SKM-1 treated with dmso at 0.1 percent for 144 hours (cell line): Measurements from ENCODE around the gene HMBS.
"Not testable (repeated sequence)": the region's sequence is repeated elsewhere in the genome, so short reads cannot be mapped to it uniquely, and the experiment has no call there.

ENCODE experiments used
- DNase-seq: peaks from one replicate; lab custom pipeline; 2025; ENCODE audit not compliant: unreplicated experiment; lab: John Stamatoyannopoulos, UW

The HMBS gene

DNA sequence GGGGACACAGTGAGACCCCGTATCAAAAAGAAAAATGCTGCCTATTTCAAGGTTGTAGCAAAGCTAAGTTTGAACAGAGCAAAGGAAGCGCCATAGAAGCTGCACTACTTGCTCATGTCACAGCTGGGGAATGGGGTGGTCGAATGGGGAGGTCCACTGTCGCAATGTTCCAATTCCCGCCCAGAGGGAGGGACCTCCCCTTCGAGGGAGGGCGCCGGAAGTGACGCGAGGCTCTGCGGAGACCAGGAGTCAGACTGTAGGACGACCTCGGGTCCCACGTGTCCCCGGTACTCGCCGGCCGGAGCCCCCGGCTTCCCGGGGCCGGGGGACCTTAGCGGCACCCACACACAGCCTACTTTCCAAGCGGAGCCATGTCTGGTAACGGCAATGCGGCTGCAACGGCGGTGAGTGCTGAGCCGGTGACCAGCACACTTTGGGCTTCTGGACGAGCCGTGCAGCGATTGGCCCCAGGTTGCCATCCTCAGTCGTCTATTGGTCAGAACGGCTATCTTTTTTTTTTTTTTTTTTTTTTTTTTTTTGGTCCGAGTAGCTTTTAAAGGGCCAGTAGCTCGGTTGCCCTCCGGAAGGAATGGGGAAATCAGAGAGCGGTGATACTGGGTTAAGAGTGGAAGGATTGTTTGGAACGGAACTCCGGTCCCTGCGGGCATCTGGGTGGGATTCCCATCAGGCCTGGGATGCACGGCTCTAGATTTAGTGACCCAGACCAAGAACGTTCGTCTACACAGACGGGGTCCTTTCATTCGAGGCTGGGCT, at the start of gene HMBS:
Gene HMBS (plus strand): TSS at position 219 of the 774 bp plus-strand sequence. CDS start 153 bp downstream, at position 372.
- peak; percentile 91 for DNase-seq

DNA sequence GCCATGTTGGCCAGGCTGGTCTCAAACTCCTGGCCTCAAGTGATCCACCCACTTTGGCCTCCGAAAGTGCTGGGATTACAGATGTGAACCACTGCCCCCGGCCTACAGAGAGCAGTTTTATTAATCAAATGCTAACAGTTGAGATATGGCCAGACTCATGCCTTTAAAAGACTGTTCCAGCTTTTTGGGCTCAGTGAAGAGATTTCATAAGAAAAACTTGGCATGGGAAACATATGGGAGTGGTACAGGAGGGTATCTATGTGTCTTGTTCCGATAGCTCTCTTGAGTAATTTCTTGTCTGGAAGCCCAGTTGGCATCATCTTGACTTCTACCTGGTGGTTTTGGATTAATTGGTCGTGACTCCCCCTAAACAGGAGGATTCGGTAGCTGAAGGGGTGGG, 45.8 kb upstream of the HMBS start:
- DNase-seq, result no peak

DNA sequence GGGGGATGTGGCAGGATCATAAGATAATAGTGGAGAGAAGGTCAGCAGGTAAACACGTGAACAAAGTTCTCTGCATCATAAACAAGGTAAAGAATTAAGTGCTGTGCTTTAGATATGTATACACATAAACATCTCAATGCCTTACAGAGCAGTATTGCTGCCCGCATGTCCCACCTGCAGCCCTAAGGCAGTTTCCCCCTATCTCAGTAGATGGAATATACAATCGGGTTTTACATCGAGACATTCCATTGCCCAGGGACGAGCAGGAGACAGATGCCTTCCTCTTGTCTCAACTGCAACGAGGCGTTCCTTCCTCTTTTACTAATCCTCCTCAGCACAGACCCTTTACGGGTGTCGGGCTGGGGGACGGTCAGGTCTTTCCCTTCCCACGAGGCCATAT, 45.2 kb upstream of the HMBS start:
- not testable (repeated sequence) for DNase-seq

DNA sequence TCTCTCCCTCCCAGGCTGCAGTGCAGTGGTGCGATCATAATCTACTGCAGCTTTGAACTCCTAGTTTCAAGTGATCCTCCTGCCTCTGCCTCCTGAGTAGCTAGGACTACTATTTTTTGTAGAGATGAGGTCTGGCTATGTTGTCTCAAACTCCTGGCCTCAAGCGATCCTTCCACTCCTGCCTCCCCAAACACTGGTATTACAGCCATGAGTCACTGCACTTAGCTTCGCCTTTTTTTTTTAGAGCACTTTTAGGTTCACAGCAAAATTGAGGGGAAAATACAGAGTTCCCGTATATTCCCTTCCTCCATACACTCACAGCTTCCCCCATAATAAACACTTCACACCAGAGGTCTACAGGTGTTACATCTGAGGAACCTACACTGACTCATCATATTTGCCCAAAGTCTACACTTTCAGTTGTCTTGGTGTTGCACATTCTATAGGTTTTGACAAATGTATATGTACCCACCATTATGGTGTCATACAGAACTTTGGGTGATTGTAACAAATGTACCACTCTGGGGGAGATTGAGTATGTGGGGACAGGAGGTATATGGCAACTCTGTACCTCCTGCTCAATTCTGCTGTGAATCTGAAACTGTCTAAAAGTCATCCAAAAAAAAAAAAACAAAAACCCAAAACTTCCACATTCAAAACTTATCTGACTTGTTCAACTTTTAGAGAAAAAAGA, 42.7 kb upstream of the HMBS start:
- no peak for DNase-seq

DNA sequence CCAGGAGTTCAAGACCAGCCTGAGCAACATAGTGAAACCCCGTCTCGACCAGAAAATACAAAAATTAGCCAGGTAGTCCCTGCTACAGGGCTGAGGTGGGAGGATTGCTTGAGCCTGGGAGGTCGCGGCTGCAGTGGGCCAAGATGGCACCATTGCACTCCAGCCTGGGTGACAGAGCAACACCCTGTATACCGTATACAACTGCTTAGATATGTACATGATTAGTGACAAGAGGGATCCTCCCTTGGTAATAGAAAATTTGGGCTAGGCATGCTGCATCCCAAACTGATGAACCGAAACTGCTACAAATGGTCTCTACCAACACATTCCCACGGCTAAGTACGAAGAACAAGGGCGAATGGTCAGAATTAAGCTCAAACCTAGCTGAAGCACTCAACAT, 41.8 kb upstream of the HMBS start:
- DNase-seq, result no peak

DNA sequence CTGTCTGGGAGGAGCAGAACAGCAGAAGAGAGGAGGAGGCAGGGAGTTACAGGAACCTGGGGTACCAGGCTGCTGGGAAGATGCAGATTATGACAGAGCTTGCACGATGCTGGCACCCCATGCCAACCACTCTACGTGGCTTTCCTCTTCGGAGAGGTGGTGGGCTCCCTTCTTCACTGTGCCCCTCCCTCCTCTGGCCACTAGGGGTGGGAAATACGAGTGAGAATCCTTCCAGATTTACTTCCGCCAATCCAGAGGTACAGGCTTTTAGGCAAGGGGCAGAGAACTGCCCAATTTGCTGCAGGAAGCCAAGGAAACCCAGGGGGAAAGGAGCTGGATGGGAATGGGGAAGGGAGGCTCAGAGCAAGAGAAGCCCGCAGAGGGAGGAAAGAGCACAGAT, 40.0 kb upstream of the HMBS start:
- DNase-seq, result no peak

DNA sequence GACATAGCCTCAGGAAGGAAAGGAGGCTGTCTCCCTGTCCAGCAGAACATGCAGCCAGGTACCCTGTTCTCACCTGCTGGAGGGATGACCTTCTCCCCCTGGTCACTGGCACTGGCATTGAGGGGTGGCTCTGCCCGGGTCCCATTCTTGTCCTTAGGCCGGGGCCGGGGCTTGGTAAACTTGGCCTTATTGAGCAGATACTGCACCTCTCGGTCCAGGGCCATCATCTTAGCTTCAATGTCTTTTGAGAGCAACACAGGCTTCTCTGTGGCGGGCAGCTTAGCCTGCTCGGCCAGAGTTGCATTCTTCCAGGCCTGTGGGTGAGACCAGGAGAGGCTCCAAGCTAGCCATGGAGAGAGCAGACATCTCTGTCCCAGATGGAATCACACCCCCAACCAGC, 38.2 kb upstream of the HMBS start:
- DNase-seq, result no peak

DNA sequence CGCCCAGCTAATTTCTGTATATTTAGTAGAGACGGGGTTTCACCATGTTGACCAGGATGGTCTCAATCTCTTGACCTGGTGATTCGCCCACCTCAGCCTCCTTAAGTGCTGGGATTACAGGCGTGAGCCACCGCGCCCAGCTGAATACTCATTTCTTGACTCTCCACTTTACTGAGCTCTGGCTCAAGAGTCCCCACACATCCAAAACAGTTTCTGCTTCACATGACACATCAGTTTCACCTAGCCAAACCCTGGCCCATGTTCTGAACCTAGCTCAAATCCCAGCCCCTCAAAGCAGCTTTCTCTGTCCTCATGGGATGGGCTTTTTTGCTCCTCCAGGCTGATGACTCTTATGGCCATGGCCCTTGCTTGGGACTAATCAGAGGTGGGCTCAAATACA, 37.5 kb upstream of the HMBS start:
- no peak for DNase-seq

DNA sequence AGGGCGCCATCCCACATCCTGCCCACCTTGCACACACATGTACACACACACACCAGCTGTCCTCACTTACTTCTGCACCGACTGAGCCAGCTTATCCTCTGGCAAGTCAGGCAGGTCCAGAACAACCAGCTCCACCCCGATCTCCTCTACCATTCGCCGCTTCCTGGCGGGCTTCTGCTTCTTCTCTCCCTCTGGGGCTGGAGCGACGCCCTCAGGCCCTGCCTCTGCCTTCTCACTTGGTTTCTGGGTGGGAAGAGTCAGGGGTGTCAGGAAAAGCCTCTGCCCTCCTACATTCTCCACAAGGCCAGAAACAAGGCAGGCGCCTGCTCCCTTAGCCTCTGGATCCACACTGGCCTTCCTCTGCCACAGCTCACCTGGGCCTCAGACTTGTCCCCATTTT, 36.0 kb upstream of the HMBS start:
- no peak for DNase-seq

DNA sequence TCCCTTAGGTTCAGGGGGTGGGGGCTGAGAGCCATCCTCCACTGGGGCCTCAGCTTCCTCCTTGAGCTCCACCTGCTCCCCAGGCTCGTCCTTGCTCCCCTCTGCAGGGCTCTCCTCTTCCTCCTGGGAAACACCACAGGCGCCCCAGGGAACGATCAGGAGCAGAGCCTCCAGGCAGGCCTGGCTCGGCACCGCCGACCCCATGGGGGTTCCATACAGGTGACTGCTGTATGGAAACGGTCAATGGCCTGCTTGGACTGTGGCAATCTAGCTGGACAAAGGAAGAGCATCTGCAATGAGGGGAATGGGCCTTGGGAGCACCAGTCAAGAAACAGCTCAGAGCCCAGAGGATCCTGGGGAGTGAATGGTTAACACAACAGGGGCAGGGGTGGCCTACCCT, 35.6 kb upstream of the HMBS start:
- no peak for DNase-seq

DNA sequence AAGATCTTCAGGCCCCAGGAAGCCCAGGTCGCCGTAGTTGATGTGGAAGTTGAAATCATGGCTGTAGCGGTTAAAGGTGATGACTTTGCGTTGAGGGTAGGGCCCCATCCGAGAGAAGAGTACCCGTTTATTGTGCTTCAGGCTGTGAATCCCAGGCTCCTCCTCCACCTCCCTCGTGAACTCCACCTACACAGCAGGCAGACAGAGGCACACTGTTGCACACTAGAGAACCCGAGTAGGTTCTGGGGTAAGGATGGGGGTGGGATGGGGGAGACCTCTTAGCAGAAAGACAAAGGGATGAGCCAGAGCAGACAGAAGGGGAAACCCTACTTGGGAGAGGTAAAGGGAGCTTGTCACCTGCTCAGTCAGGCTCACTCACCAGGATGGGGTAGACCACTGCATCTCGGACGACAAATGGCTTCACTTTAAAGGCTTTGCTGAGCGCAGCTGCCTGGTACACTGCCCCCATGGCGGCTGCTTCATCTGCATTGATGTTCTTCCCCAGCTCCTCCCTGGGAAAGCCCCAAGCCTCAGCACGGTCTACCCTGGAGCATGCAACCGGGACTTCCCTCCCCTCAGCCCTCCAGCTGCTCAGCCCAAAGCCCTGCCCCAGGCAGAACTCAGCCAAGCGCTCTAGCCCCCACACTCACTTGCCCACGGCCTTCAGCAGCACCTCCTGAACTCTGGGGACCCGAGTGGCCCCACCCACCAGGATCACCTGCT, 33.1 kb upstream of the HMBS start:
- no peak for DNase-seq

DNA sequence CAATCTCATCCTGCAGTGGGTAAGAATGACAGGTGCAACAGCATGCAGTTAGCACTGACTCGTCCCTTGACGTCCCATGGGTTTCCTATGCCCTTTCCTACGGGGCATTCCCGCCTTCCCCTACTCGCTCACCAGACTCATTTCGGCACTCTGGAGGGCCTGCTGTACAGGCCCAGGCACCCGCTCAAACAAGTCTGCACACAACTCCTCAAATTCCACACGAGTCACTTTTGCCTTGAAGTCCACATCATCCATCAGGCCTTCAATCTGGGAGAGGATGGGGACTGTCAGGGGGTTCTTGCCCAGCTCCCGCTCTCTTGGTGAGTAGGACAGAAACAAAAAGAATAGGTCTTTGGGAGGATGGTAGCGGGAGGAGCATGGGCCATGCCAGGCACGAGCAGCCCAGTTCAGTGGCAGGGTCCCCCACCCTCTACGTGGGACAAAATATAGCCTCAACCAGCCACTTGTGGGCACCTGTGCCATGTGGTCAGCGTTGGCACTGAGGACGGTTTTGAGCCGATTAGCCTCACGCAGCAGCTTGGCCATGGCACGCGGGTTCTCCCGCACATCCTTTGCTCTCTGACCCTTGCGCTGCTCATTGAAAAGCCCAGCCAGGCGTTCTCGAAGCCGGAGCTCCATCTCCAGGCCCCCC, 32.4 kb upstream of the HMBS start:
- no peak for DNase-seq

DNA sequence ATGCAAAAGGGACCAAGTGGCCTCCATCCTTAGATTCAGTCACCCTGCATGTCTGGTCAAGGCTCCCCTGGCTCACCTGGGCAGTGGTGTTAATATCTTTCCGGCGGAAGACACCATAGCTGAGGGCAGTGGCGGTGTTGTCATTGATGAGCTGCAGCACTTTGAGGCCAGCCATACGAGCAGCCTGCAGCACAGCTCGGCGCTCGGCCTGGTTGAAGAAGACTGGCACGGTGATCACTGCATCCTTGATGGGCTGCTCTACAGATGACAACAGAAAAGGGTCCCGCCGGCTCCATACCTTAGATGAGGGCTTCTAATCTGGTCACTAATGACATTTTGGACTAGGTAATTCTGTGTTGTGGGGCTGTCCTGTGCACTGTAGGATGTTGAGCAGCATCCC, 30.3 kb upstream of the HMBS start:
- no peak for DNase-seq

DNA sequence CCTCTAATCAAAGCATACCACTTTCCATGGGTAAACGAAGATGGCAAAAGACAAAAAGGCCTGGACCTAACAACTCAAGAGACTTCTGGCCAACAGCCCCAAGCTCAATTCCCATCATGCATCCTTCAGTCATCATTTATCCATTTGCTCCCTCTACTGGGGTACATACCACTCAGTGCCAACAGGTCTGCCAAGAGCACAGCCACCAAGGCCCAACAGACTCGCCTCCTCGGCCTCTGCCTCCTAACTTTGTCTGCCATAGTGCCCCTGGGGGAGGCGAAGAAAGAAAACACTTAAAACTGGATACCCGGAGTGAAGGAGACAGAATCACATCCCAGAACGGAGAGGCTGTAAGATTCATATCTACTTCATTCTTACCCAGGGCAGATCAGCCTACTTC, 28.8 kb upstream of the HMBS start:
- DNase-seq, result no peak

DNA sequence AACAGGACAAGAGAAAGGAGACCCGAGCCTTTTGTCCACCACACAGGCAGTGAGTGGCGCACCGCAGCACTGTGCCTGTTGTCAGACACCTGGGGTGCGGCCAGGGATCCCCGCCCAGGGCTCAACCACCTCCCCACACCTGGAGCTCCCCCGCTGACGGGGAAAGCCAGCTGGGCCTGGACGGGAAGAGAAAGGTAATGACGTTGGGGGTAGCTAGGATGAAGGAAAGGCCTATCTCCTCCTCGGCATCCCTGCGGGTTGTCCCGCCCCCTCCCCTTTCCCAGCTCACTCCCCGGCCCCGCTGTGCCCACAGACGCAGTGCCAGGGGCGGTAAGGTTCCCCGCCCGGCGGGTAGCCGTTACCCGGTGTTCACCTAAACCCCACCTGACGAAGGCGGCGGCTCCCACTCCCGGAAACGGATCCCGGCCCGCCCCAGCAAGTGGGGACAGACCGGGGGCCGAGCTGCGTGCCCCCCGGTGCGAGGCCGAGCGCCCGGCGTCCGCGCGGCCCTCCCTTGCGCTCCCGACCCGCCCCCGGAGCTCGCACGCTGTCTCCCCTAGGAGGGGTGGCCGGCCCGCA, 28.2 kb upstream of the HMBS start:
- no peak for DNase-seq

DNA sequence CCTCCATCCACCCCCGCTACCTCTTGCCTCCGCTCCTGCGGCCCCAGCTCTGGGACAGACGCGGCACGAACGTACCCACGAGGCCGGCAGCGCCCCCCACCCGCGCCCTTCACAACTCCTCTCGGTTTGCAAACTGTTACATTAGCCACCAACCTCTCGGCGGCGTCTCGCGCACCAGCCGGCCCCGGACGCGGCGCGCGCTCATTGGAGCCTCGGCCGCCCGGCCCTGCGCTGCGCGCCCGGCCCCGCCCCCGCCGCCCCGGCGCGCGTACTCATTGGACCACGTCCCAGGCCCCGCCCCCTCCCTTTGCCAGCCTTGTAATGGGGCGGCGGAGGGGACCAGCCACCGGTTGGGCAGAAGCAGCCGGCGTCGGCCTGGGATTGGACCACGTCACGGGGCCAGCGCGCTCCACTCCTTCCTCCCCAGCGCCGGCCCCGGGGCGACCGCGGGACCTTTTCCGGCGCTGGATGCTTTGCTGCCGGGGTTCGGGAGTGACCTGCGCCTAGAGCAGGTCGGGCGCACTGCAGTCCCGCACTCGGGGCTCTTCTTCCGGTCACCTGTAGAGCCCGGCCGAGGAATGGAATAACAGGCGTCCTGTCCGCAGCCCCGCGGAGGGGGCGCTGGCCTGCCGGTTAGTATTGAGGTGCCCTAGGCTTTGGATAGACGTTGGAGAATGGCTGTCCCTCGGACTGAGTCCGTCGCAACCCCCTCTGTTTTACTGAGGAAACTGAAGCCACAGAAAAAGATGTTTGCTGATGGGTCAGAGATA, 27.5 kb upstream of the HMBS start, which contains the start of gene HYOU1:
Gene HYOU1 (minus strand): TSS at position 206 of the 770 bp plus-strand sequence. CDS start 1,045 bp downstream, outside the sequence.
- DNase-seq, result peak; percentile 92

DNA sequence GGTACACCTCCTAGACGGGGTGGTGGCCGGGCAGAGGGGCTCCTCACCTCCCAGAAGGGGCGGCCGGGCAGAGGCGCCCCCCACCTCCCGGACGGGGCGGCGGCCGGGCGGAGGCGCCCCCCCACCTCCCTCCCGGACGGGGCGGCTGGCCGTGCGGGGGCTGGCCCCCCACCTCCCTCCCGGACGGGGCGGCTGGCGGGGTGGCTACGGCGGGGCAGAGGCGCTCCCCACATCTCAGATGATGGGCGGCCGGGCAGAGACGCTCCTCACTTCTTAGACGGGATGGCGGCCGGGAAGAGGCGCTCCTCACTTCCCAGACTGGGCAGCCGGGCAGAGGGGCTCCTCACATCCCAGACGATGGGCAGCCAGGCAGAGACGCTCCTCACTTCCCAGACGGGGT, 25.6 kb upstream of the HMBS start:
- DNase-seq, result not testable (repeated sequence)

DNA sequence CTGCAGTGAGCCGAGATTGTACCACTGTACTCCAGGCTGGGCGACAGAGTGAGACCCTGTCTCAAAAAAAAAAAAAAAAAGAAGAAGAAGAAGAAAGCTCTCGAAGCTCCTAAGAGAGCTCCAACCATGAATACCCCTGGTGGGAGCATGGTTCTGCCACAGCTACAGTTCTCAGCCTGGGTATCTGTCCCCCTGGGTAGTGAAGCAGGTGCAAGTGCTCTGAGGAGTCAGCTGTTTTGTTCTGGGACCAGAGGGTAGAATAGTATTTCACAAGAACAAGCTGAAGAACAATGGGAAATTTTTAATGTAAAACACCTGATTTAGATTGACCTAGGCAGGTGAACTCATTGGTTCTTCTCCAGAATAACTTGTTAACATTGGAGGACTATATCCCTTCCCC, 23.4 kb upstream of the HMBS start:
- no peak for DNase-seq

DNA sequence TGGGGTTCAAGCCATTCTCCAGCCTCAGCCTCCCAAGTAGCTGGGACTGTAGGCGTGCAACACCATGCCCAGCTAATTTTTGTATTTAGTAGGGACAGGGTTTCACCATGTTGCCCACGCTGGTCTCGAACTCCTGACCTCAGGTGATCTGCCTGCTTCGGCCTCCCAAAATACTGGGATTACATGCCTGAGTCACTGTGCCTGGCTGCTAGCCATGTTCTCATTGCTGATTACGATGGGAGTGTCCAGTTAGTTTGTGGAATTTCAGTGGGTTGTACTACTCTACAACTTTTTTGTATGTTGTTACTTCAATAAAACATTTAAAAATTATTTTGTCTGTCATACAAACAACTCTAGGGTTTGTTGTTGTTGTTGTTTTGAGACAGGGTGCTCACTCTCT, 21.9 kb upstream of the HMBS start:
- DNase-seq, result no peak

DNA sequence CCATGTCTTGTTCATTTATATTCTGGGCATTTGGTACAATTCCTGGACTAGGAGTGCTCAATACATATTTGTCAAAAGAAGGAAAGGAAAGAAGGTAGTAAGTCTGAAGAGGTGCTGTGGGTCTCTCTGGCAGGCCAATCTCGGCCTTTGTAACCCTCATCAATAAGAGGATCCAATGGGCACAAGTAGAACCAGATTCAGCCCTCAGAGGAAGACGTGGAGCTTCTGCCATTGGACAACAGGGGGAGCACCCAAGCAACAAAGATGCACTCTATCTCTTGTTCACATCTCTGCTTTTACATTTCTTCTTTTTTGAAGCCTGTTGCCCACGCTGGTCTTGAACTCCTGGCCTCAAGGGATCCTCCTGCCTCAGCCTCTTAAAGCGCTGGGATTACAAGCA, 19.3 kb upstream of the HMBS start:
- peak; percentile 52 for DNase-seq
